Lower leg skin (tissue), 4 donors: ENCODE results near the gene C10orf71. TPM values are rescaled to one million over a fixed set of nuclear protein-coding genes. Genes with fewer than 3 reads are reported as not detected.
A peak's percentile ranks its signal among the peaks of the same experiment; 100 is the strongest.

Experiments
- DNase-seq, 2 donors: peaks; one replicate each; pipeline ENCODE4 v3.0.0-alpha.2; 2019; ENCODE audit warnings: low spot score in 2 of 2
- H3K4me3 ChIP-seq: fragments of 200-600 bp; sonication (generic); 2 replicates; pipeline ENCODE4 v1.5.1; 2017; ENCODE audit warnings: mild to moderate bottlenecking, low read depth; ENCODE audit not compliant: poor library complexity, severe bottlenecking
- CTCF ChIP-seq, 3 donors: fragments of 450-650 bp; IDR thresholded peaks; one replicate each; pipeline ENCODE4 v1.5.1; 2016; ENCODE audit warnings: antibody characterized with exemption in 3 of 3, mild to moderate bottlenecking in 3 of 3, moderate library complexity in 2 of 3
- POLR2A ChIP-seq, 2 donors: fragments of 450-650 bp; IDR thresholded peaks; one replicate each; pipeline ENCODE4 v1.6.1; 2016 to 2017; ENCODE audit warnings: antibody characterized with exemption in 2 of 2, mild to moderate bottlenecking in 1 of 2, moderate library complexity in 1 of 2
- WGBS, 2 donors: methylation state at CpG; one replicate each; pipeline ENCODE4 v1.1.5; 2018; 5-methylcytosine and 5-hydroxymethylcytosine counted together
- intact Hi-C: fragments of 100-400 bp; cut with DNase I; formaldehyde crosslinking; loops from one replicate; pipeline ENCODE4 v1.15.0; 2023; ENCODE audit warnings: low total_unique reads
- total RNA-seq, 4 donors: library from RNA; depleted of rRNA; stranded (reverse); fragments of >200 nt; gene quantifications; one replicate each; pipeline ENCODE4 v1.1.0, GENCODE V29; 2016

The C10orf71 gene
- total RNA-seq, 4 donors from 2014 or later: not detected

- H3K4me3 ChIP-seq: no peak overlapping the region
- peak in 1 of 2 donors; percentile 25 for DNase-seq
- TF ChIP-seq POLR2A (IDR thresholded peaks at IDR 0.05) (no peak), CTCF (IDR thresholded peaks at IDR 0.05) (no peak)
- 73 to 81% methylated on average over 4 of the region's 4 CpGs for WGBS, 2 donors
- intact Hi-C loops: no loop called here
These were observed 67.5 kb downstream of the C10orf71 start for GRCh38 chr10:49366460-49366859.

GRCh38 chr10:49367600-49367999, 68.6 kb downstream of the C10orf71 start:
- peak in 1 of 2 donors; percentile 60 for DNase-seq
- intact Hi-C loops: no loop called here
- 60 to 67% methylated on average over 5 of the region's 5 CpGs for WGBS, 2 donors
- H3K4me3 ChIP-seq: no peak overlapping the region
- TF ChIP-seq CTCF (IDR thresholded peaks at IDR 0.05): no peak
- no peak for TF ChIP-seq POLR2A (IDR thresholded peaks at IDR 0.05)

GRCh38 chr10:49368256-49368655, 69.3 kb downstream of the C10orf71 start:
- no peak overlapping the region for H3K4me3 ChIP-seq
- no peak for TF ChIP-seq POLR2A (IDR thresholded peaks at IDR 0.05)
- intact Hi-C loops: no loop called here
- 78 to 87% methylated on average over 4 of the region's 4 CpGs for WGBS, 2 donors
- peak in 1 of 2 donors; percentile 64 for DNase-seq

GRCh38 chr10:49369216-49370162, 70.5 kb downstream of the C10orf71 start:
- WGBS, 2 donors: 60 to 69% methylated on average over 14 of the region's 14 CpGs
- TF ChIP-seq POLR2A (IDR thresholded peaks at IDR 0.05) (no peak), CTCF (IDR thresholded peaks at IDR 0.05) (no peak)

GRCh38 chr10:49370326-49371100, 71.5 kb downstream of the C10orf71 start:
- intact Hi-C loops: no loop called here
- peak in 1 of 2 donors; percentile 36 for DNase-seq
- TF ChIP-seq POLR2A (IDR thresholded peaks at IDR 0.05) (no peak), CTCF (IDR thresholded peaks at IDR 0.05) (no peak)
- H3K4me3 ChIP-seq: no peak overlapping the region
- WGBS, 2 donors: 57 to 58% methylated on average over 8 of the region's 8 CpGs

More at GRCh38 chr10:49369216-49370162, 70.5 kb downstream of the C10orf71 start:
- H3K4me3 ChIP-seq: no peak overlapping the region
- intact Hi-C loops: no loop called here
- peak in 1 of 2 donors; percentile 58 for DNase-seq

- no peak overlapping the region for H3K4me3 ChIP-seq
- intact Hi-C loops: no loop called here
- DNase-seq: peak in 1 of 2 donors; percentile 70
- TF ChIP-seq CTCF (IDR thresholded peaks at IDR 0.05) (no peak), POLR2A (IDR thresholded peaks at IDR 0.05) (no peak)
- WGBS, 2 donors: 79 to 83% methylated on average over 3 of the region's 3 CpGs
These were observed 73.0 kb downstream of the C10orf71 start for GRCh38 chr10:49371967-49372366.
